Right lobe of liver (tissue), 4 donors: ENCODE data around the gene R3HDM2.
"Not testable (repeated sequence)": the region's sequence is repeated elsewhere in the genome, so short reads cannot be mapped to it uniquely, and the experiment has no call there.

ENCODE experiments used
- POLR2A ChIP-seq: fragments of 450-650 bp; IDR thresholded peaks from one replicate; pipeline ENCODE4 v1.6.1; 2017; ENCODE audit warnings: antibody characterized with exemption, mild to moderate bottlenecking
- TF ChIP-seq, protein P1 (sequence below), 4 donors: fragments of 200-600 bp in 3 of 4; fragments of 450-650 bp in 1 of 4; IDR thresholded peaks; one replicate each; pipeline versions ENCODE4 v1.5.1 to v1.8.0; 2016 to 2022; ENCODE audit warnings: antibody characterized with exemption in 4 of 4, mild to moderate bottlenecking in 2 of 4
- donor health status: DM: no; HTN: no; CAD: no.
- donor health status: DM: no; HTN: no; CAD: no.
- donor health status: DM: no; HTN: yes; CAD: no.

DNA sequence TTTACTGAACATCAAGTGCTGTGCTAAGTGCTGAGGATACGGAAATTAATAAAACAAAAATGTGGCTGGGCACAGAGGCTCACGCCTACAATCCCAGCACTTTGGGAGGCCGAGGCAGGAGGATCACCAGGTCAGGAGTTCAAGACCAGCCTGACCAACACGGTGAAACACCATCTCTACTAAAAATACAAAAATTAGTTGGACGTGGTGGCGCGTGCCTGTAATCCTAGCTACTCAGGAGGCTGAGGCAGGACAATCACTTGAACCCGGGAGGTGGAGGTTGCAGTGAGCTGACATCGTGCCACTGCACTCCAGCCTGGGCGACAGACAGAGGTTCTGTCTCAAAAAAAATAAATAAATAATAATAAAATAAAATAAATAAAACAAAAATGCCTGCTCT lies 3.9 kb downstream of the R3HDM2 start:
- TF ChIP-seq, protein P1, sequence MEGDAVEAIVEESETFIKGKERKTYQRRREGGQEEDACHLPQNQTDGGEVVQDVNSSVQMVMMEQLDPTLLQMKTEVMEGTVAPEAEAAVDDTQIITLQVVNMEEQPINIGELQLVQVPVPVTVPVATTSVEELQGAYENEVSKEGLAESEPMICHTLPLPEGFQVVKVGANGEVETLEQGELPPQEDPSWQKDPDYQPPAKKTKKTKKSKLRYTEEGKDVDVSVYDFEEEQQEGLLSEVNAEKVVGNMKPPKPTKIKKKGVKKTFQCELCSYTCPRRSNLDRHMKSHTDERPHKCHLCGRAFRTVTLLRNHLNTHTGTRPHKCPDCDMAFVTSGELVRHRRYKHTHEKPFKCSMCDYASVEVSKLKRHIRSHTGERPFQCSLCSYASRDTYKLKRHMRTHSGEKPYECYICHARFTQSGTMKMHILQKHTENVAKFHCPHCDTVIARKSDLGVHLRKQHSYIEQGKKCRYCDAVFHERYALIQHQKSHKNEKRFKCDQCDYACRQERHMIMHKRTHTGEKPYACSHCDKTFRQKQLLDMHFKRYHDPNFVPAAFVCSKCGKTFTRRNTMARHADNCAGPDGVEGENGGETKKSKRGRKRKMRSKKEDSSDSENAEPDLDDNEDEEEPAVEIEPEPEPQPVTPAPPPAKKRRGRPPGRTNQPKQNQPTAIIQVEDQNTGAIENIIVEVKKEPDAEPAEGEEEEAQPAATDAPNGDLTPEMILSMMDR (IDR thresholded peaks at IDR 0.05) = not testable (repeated sequence)
- not testable (repeated sequence) for TF ChIP-seq POLR2A
